Heart left ventricle (tissue), 16 donors: Measurements from ENCODE around the gene PHC3. TPM values are rescaled to one million over a fixed set of nuclear protein-coding genes. Genes with fewer than 3 reads are reported as not detected.

ENCODE experiments used
- ATAC-seq, 4 donors: fragments of 200-7000 bp; cut with Tn5 transposase; one replicate each; pipeline ENCODE4 v1.9.1; 2020 to 2022; ENCODE audit warnings: moderate library complexity in 4 of 4, mild to moderate bottlenecking in 3 of 4, moderate number of reproducible peaks in 1 of 4
- DNase-seq, 5 donors: peaks; one replicate each; pipeline ENCODE4 v3.0.0-alpha.2; 2020
- H3K27ac ChIP-seq, 12 donors: fragments of 200-600 bp; sonication (generic) in 4 of 12; one replicate each; pipeline versions ENCODE4 v1.5.0 to v1.8.0; 2016 to 2022; ENCODE audit warnings: mild to moderate bottlenecking in 2 of 12
- H3K27me3 ChIP-seq, 9 donors: fragments of 200-600 bp; sonication (generic) in 2 of 9; one replicate each; pipeline versions ENCODE4 v1.5.1 to v1.8.0; 2016 to 2022; ENCODE audit warnings: mild to moderate bottlenecking in 3 of 9
- H3K36me3 ChIP-seq, 9 donors: fragments of 200-600 bp; sonication (generic) in 2 of 9; one replicate each; pipeline versions ENCODE4 v1.5.0 to v1.8.0; 2018 to 2022; ENCODE audit warnings: mild to moderate bottlenecking in 2 of 9
- H3K4me1 ChIP-seq, 12 donors: fragments of 200-600 bp; sonication (generic) in 4 of 12; one replicate each; pipeline versions ENCODE4 v1.5.0 to v1.8.0; 2016 to 2022; ENCODE audit warnings: mild to moderate bottlenecking in 3 of 12
- H3K4me3 ChIP-seq, 12 donors: fragments of 200-600 bp; sonication (generic) in 4 of 12; one replicate each; pipeline versions ENCODE4 v1.5.0 to v1.8.0; 2017 to 2022; ENCODE audit warnings: mild to moderate bottlenecking in 9 of 12, moderate library complexity in 4 of 12
- H3K9me3 ChIP-seq, 12 donors: fragments of 200-600 bp; sonication (generic) in 4 of 12; one replicate each; pipeline versions ENCODE4 v1.5.0 to v1.8.0; 2016 to 2022; ENCODE audit warnings: mild to moderate bottlenecking in 1 of 12
- POLR2A ChIP-seq, 2 donors: fragments of 450-650 bp; IDR thresholded peaks; one replicate each; pipeline ENCODE4 v1.6.1; 2017; ENCODE audit warnings: antibody characterized with exemption in 2 of 2, mild to moderate bottlenecking in 2 of 2, moderate library complexity in 2 of 2
- WGBS, 4 donors: extraction: QIAGEN DNeasy Blood & Tissue Kit in 2 of 4; methylation state at CpG; one replicate each; pipeline versions ENCODE4 v1.1.5 to v1.1.7; 2013 to 2018; 5-methylcytosine and 5-hydroxymethylcytosine counted together
- intact Hi-C, 10 donors: fragments of 100-400 bp; cut with DNase I; formaldehyde crosslinking; loops; one replicate each; pipeline versions ENCODE4 v1.11.1 to v1.14.2; 2022
- polyA plus RNA-seq, 2 donors: library from polyadenylated mRNA; stranded (reverse); fragments of 200-250 nt; gene quantifications; one replicate each; pipeline ENCODE4 v1.2.3, GENCODE V29; 2013
- total RNA-seq, 9 donors: library from RNA; depleted of rRNA in 2 of 9; stranded (reverse); fragments of >200 nt in 2 of 9; fragmentation: NEBNext Ultra II Directional in 3 of 9; extraction: Animal tissue kit (Norgen Biotek cat#: 25700) in 3 of 9; gene quantifications; one replicate each; pipeline versions ENCODE4 v1.1.0 to v1.2.4, GENCODE V29; 2016 to 2023
- TF ChIP-seq, protein P1 (sequence below), 12 donors: fragments of 200-600 bp; sonication (generic) in 4 of 12; IDR thresholded peaks; one replicate each; pipeline versions ENCODE4 v1.5.0 to v1.8.0; 2018 to 2022; ENCODE audit warnings: antibody characterized with exemption in 12 of 12, mild to moderate bottlenecking in 5 of 12
- donor health status: ischemic (EF 13 %, LVEDD 7.1; RV severe dilation, severe dysfunction).
- donor health status: healthy with polysubstance abuse.
- donor health status: DM: no; HTN: yes; CAD: no.
- donor health status: DM: no; HTN: no; CAD: no.
- donor health status: ischemic (EF 25% LVEDD 6.9; RV normal size, moderate dysfunction).
- donor health status: ischemic (EF 25% LVEDD 5.7; RV mildly dilated, moderate dysfunction).
- donor health status: healthy.
- donor health status: DM: yes; HTN: yes; CAD: no.
- donor health status: ischemic (EF 35%, LVEDD 5.7; RV mildly dilated, moderate dysfunction).
- donor health status: nonischemic (EF 11% LVEDD 7.7; RV severe dilation, severe dysfunction).
- donor health status: DM: yes; HTN: yes; CAD: no.
- donor health status: PGD.
- donor health status: ischemic (EF 29% LVEDD 5.4; RV normal size, mild dysfunction).
- donor health status: nonischemic (EF 23%, LVEDD 6.1; RV moderate dilation, normal function).

The PHC3 gene
- total and polyA plus RNA-seq, 11 donors = 5.7 to 83.8 (median 42.4) TPM

DNA sequence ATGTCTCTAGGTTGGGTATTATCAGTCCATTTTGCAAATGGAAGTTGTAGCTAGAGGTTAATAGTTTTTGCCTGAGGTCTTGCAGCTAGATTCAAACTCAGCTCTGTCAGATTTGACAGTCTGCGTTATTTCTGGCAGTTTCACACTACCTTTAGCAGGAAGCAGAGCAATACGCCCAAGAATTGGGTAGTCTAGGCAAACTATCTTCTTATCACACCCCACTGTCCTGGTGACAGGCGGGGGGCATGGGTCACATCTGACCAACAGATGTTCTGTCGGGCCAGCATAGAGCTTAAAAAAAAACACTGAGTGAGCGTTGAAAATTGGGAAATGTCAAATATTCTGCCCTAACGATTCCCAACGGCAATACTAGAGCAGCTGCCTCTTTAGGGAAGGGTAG lies 138.0 kb downstream of the PHC3 start:
- WGBS, 4 donors = 74 to 77% (median 75%) methylated on average over 7 of the region's 7 CpGs
- Histone ChIP-seq H3K9me3 (no peaks in the 10 kb centered on the region), H3K4me1 (peaks cover 0 to 15% (median 3%) of the 10 kb centered on the region in 12 donors), H3K27ac (no peak overlapping the region), H3K4me3 (no peak overlapping the region), H3K27me3 (peaks cover 0 to 12% (median 4%) of the 10 kb centered on the region in 9 donors), H3K36me3 (no peaks in the 10 kb centered on the region)
- intact Hi-C loops = loop anchor here in 1 of 10 donors (10.0 kb wide), 1 partner anchor 179 kb away; the partner anchor contains the start of gene LRRC31
- TF ChIP-seq, protein P1, sequence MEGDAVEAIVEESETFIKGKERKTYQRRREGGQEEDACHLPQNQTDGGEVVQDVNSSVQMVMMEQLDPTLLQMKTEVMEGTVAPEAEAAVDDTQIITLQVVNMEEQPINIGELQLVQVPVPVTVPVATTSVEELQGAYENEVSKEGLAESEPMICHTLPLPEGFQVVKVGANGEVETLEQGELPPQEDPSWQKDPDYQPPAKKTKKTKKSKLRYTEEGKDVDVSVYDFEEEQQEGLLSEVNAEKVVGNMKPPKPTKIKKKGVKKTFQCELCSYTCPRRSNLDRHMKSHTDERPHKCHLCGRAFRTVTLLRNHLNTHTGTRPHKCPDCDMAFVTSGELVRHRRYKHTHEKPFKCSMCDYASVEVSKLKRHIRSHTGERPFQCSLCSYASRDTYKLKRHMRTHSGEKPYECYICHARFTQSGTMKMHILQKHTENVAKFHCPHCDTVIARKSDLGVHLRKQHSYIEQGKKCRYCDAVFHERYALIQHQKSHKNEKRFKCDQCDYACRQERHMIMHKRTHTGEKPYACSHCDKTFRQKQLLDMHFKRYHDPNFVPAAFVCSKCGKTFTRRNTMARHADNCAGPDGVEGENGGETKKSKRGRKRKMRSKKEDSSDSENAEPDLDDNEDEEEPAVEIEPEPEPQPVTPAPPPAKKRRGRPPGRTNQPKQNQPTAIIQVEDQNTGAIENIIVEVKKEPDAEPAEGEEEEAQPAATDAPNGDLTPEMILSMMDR (IDR thresholded peaks at IDR 0.05) = no peak
- DNase-seq (no peak), ATAC-seq (no peak)

DNA sequence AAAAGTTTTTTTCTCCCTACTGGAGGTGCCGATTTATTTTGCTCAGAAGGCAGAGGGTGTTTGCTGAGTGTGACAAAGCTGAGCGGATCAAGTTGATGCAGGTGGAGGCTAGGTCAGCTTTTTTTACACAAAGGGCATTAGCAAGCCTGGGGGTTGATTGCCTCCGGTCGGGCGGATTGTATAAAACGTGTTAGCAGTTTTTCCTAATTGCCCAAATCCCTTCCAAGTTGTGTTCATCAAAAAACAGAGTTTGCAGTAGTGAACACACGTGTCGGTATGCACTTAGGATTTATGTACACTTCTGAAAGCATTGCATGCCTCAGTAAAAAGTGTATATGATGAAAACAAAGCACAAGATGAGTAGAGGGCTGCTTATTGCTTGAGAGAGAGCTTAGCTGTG lies 141.1 kb downstream of the PHC3 start:
- Histone ChIP-seq H3K27ac (no peak overlapping the region), H3K4me3 (no peak overlapping the region), H3K27me3 (peaks cover 0 to 34% (median 14%) of the 10 kb centered on the region in 9 donors), H3K36me3 (no peaks in the 10 kb centered on the region), H3K4me1 (peaks cover 0 to 23% (median 10%) of the 10 kb centered on the region in 12 donors), H3K9me3 (no peaks in the 10 kb centered on the region)
- TF ChIP-seq POLR2A (IDR thresholded peaks at IDR 0.05) = no peak
- TF ChIP-seq, protein P1 (IDR thresholded peaks at IDR 0.05) = no peak
- 41 to 55% (median 44%) methylated on average over 8 of the region's 8 CpGs for WGBS, 4 donors
- ATAC-seq (no peak), DNase-seq (no peak)
- intact Hi-C loops = loop anchor here in 1 of 10 donors (10.0 kb wide), 1 partner anchor 176 kb away; the partner anchor contains the start of gene LRRC31

DNA sequence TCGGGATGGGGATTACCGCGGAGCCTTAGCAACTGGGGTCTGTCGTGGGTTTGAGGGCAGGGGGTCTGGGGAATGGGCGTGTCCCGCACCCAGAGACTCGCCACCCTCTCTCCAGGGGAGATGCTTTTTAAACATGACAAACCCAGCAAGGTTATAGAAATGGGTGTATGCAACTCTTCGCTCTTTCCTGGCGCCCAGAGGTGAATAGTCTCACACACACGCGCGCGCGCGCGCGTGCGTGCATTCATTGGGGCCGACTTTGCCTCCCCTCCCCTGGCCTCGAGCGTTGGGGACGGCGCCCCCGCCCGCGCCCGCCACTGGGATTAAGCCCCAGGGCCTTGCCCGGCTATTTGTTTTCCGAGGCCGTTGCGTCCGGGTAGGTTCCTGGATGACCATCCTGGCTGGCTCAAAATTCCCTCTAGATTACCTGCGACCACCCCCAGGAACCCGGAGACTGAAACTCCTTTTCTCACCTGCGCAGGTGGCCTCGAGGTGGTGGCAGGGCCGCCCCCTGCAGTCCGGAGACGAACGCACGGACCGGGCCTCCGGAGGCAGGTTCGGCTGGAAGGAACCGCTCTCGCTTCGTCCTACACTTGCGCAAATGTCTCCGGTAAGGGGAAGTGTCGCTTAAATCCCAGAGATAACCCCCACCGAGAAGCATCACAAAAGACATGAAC lies 143.0 kb downstream of the PHC3 start:
- Histone ChIP-seq H3K9me3 (no peaks in the 10 kb centered on the region), H3K27ac (no peak overlapping the region), H3K4me3 (peak overlapping the region; percentile 42 to 85 (median 70)), H3K4me1 (peaks cover 0 to 18% (median 10%) of the 10 kb centered on the region in 12 donors), H3K36me3 (no peaks in the 10 kb centered on the region), H3K27me3 (peaks cover 0 to 36% (median 14%) of the 10 kb centered on the region in 9 donors)
- ATAC-seq = peak in 1 of 4 donors; percentile 50
- TF ChIP-seq, protein P1 (IDR thresholded peaks at IDR 0.05) = no peak
- no peak for TF ChIP-seq POLR2A (IDR thresholded peaks at IDR 0.05)
- DNase-seq = no peak
- intact Hi-C loops = loop anchor here in 1 of 10 donors (5.0 kb wide), 1 partner anchor 176 kb away; no protein-coding TSS in a partner anchor
- WGBS, 4 donors = 3 to 14% (median 9%) methylated on average over 37 to 51 of the region's 51 CpGs

Other genes starting within 250 kb of the PHC3 start
- 100 to 1,000 TPM in 1 of 9 donors, 10 to 100 TPM in 8; 29.5 to 104 (median 75.2) TPM for gene SEC62, start 214.9 kb downstream of the PHC3 start, total RNA-seq
- gene SEC62, start 214.9 kb downstream of the PHC3 start, polyA plus RNA-seq = 10 to 100 TPM; 42.1 to 53.2 TPM
- gene GPR160, start 143.7 kb downstream of the PHC3 start, total RNA-seq = 1 to 10 TPM in 4 of 9 donors, under 1 TPM in 5; 0.28 to 2.6 (median 0.99) TPM
- gene GPR160, start 143.7 kb downstream of the PHC3 start, polyA plus RNA-seq = under 1 TPM; 0.65 to 1.00 TPM
- gene PRKCI, start 40.7 kb upstream of the PHC3 start, total RNA-seq = 10 to 100 TPM in 8 of 9 donors, 1 to 10 TPM in 1; 8.8 to 26.9 (median 14.1) TPM
- gene PRKCI, start 40.7 kb upstream of the PHC3 start, polyA plus RNA-seq = 10 to 100 TPM in 1 of 2 donors, 1 to 10 TPM in 1; 4.5 to 11.9 TPM
- 10 to 100 TPM; 12.8 to 33.6 (median 25.4) TPM for gene SKIL, start 176.0 kb upstream of the PHC3 start, total RNA-seq
- 1 to 10 TPM; 6.6 to 9.6 TPM for gene SKIL, start 176.0 kb upstream of the PHC3 start, polyA plus RNA-seq
- gene CLDN11, start 237.1 kb upstream of the PHC3 start, total RNA-seq = 10 to 100 TPM in 1 of 9 donors, 1 to 10 TPM in 8; 1.5 to 12.5 (median 3.8) TPM
- 1 to 10 TPM; 1.8 to 2.2 TPM for gene CLDN11, start 237.1 kb upstream of the PHC3 start, polyA plus RNA-seq